Ovary (tissue), 9 donors: ENCODE measurements around the gene TBX4. TPM values are rescaled to one million over a fixed set of nuclear protein-coding genes. Genes with fewer than 3 reads are reported as not detected.

Experiments
- DNase-seq, 5 donors: peaks; one replicate each; pipeline ENCODE4 v3.0.0-alpha.2; 2019 to 2020
- H3K27ac ChIP-seq, 2 donors: fragments of 200-600 bp; one replicate each; pipeline versions ENCODE4 v1.5.1 to v1.8.0; 2019 to 2022
- H3K27me3 ChIP-seq: fragments of 200-600 bp; one replicate; pipeline ENCODE4 v1.8.0; 2022
- H3K36me3 ChIP-seq: fragments of 200-600 bp; sonication (generic); one replicate; pipeline ENCODE4 v1.5.1; 2019
- H3K4me1 ChIP-seq: one replicate; pipeline ENCODE4 v1.8.1; 2013; ENCODE audit warnings: mild to moderate bottlenecking, moderate library complexity; ENCODE audit not compliant: insufficient read depth
- H3K4me3 ChIP-seq: fragments of 200-600 bp; sonication (generic); one replicate; pipeline ENCODE4 v1.5.1; 2017
- H3K9me3 ChIP-seq, 2 donors: fragments of 200-600 bp in 1 of 2; sonication (generic) in 1 of 2; one replicate each; pipeline versions ENCODE4 v1.5.1 to v1.8.1; 2013 to 2019; ENCODE audit warnings: mild to moderate bottlenecking in 1 of 2, moderate library complexity in 1 of 2
- EP300 ChIP-seq: sonication (generic); formaldehyde crosslinking; IDR thresholded peaks from one replicate; pipeline ENCODE4 v1.6.1; 2017; ENCODE audit warnings: antibody characterized with exemption
- POLR2A ChIP-seq: fragments of 450-650 bp; IDR thresholded peaks from one replicate; pipeline ENCODE4 v1.6.1; 2017; ENCODE audit warnings: antibody characterized with exemption, mild to moderate bottlenecking, moderate library complexity
- WGBS, 3 donors: extraction: QIAGEN DNeasy Blood & Tissue Kit in 1 of 3; methylation state at CpG; one replicate each; pipeline versions ENCODE4 v1.1.5 to v1.1.7; 2013 to 2017; 5-methylcytosine and 5-hydroxymethylcytosine counted together
- intact Hi-C, 4 donors: fragments of 100-400 bp; cut with DNase I; formaldehyde crosslinking; loops; one replicate each; pipeline versions ENCODE4 v1.11.0 to v1.15.1; 2022 to 2023
- polyA plus RNA-seq, 2 donors: library from polyadenylated mRNA; stranded (reverse); fragments of 200-250 nt in 1 of 2; fragments of 350-450 nt in 1 of 2; fragmentation: Illumina TruSeq in 1 of 2; extraction: RNeasy Lipid Tissue Mini Kit (QIAGEN cat#74804) in 1 of 2; gene quantifications; one replicate each; pipeline ENCODE4 v1.2.3, GENCODE V29; 2013 to 2014
- total RNA-seq, 7 donors: library from RNA; depleted of rRNA in 2 of 7; stranded (reverse); fragments of >200 nt in 2 of 7; fragmentation: NEBNext Ultra II Directional in 3 of 7; extraction: Animal tissue kit (Norgen Biotek cat#: 25700) in 3 of 7; gene quantifications; one replicate each; pipeline versions ENCODE4 v1.1.0 to v1.2.4, GENCODE V29; 2016 to 2023
- TF ChIP-seq, protein P1 (sequence below), 3 donors: fragments of 450-650 bp in 2 of 3; fragments of 200-600 bp in 1 of 3; IDR thresholded peaks; one replicate each; pipeline versions ENCODE4 v1.5.1 to v1.8.0; 2016 to 2022; ENCODE audit warnings: antibody characterized with exemption in 3 of 3, mild to moderate bottlenecking in 1 of 3
- donor health status: DM: no; HTN: no; CAD: no; lungs with moderate emphysema.
- donor health status: DM: no; HTN: no; CAD: no.
- donor health status: Bipolar disorder and iron deficiency.
- donor health status: DM: yes; HTN: yes; CAD: no.
- donor health status: DM: no; HTN: no; CAD: no.
- donor health status: DM: yes; HTN: yes; CAD: no.

TBX4 gene
- total and polyA plus RNA-seq, 9 donors = 0.18 TPM; not detected in 8

- Histone ChIP-seq H3K4me1 (no peaks in the 10 kb centered on the region), H3K27ac (no peak overlapping the region), H3K4me3 (no peak overlapping the region), H3K36me3 (no peaks in the 10 kb centered on the region), H3K27me3 (no peaks in the 10 kb centered on the region), H3K9me3 (no peaks in the 10 kb centered on the region)
- intact Hi-C loops = no loop called here
- 76 to 83% (median 78%) methylated on average over 12 of the region's 12 CpGs for WGBS, 3 donors
- TF ChIP-seq, protein P1, sequence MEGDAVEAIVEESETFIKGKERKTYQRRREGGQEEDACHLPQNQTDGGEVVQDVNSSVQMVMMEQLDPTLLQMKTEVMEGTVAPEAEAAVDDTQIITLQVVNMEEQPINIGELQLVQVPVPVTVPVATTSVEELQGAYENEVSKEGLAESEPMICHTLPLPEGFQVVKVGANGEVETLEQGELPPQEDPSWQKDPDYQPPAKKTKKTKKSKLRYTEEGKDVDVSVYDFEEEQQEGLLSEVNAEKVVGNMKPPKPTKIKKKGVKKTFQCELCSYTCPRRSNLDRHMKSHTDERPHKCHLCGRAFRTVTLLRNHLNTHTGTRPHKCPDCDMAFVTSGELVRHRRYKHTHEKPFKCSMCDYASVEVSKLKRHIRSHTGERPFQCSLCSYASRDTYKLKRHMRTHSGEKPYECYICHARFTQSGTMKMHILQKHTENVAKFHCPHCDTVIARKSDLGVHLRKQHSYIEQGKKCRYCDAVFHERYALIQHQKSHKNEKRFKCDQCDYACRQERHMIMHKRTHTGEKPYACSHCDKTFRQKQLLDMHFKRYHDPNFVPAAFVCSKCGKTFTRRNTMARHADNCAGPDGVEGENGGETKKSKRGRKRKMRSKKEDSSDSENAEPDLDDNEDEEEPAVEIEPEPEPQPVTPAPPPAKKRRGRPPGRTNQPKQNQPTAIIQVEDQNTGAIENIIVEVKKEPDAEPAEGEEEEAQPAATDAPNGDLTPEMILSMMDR (IDR thresholded peaks at IDR 0.05) = no peak
- TF ChIP-seq EP300 (no peak), POLR2A (no peak)
- no peak for DNase-seq
Measured at GRCh38 chr17:61496174-61496956, 44.1 kb downstream of the TBX4 start.

GRCh38 chr17:61496957-61497653 lies 44.9 kb downstream of the TBX4 start:
- H3K9me3 ChIP-seq = no peaks in the 10 kb centered on the region
- no peak for TF ChIP-seq POLR2A
- H3K4me3 ChIP-seq = no peak overlapping the region
- no peaks in the 10 kb centered on the region for H3K36me3 ChIP-seq
- no peak overlapping the region for H3K27ac ChIP-seq
- WGBS, 3 donors = 39 to 70% (median 51%) methylated on average over 9 of the region's 9 CpGs
- H3K4me1 ChIP-seq = no peaks in the 10 kb centered on the region
- intact Hi-C loops = no loop called here
- no peak for DNase-seq
- H3K27me3 ChIP-seq = no peaks in the 10 kb centered on the region

- H3K4me3 ChIP-seq = no peak overlapping the region
- H3K9me3 ChIP-seq = no peaks in the 10 kb centered on the region
- no peaks in the 10 kb centered on the region for H3K4me1 ChIP-seq
- 93 to 95% (median 94%) methylated on average over 8 of the region's 8 CpGs for whole genome bisulfite sequencing, 3 donors
- DNase-seq = no peak
- intact Hi-C loops = no loop called here
- no peaks in the 10 kb centered on the region for H3K27me3 ChIP-seq
- TF ChIP-seq, protein P1 (IDR thresholded peaks at IDR 0.05) = no peak
- TF ChIP-seq EP300 = no peak
- no peak for TF ChIP-seq POLR2A
- H3K27ac ChIP-seq = no peak overlapping the region
- H3K36me3 ChIP-seq = no peaks in the 10 kb centered on the region
Measured at GRCh38 chr17:61498042-61498994, 46.1 kb downstream of the TBX4 start.

DNA sequence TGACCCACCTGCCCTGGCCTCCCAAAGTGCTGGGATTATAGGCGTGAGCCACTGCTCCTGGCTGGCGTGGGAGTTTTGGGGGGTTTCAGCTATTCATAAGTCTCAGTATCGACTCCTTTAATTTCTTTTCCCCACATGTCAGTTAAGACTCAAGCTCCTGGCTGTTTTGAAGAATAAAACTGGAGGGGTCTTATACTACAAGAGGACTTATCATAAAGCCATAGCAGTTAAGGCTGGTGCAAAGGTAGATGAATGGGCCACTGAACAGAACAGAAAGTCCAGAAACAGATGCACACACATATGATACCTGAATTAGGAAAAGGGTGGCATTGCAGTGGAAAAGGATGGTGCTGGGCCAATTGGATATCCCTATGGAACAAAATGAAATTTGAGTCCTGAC lies 47.4 kb downstream of the TBX4 start:
- 89 to 95% (median 93%) methylated on average over 3 of the region's 3 CpGs for WGBS, 3 donors
- no peaks in the 10 kb centered on the region for H3K36me3 ChIP-seq
- intact Hi-C loops = no loop called here

More for the DNA sequence above, 47.4 kb downstream of the TBX4 start:
- no peak for DNase-seq
- no peaks in the 10 kb centered on the region for H3K4me1 ChIP-seq
- TF ChIP-seq EP300 (no peak), POLR2A (no peak)
- TF ChIP-seq, protein P1 (IDR thresholded peaks at IDR 0.05) = no peak
- no peaks in the 10 kb centered on the region for H3K9me3 ChIP-seq
- no peak overlapping the region for H3K27ac ChIP-seq
- H3K4me3 ChIP-seq = no peak overlapping the region
- H3K27me3 ChIP-seq = no peaks in the 10 kb centered on the region
